Measurements from ENCODE around the gene SUV39H1.

DNA sequence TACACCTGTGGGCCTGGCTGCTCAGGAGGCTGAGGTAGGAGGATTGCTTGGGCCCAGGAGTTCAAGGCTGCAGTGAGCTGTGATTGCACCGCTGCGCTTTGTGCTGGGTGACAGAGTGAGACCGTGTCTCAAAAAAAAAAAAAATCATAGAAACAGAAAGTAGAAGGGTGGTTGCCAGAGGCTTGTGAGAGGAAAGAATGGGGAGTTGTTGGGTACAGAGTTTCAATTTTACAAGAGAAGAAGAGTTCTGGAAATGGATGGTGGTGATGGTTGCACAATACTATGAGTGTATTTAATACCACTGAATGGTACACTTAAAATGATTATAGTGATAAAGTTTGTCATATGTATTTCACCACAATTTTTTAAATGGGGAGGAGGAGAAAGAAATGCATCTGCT is 54.8 kb downstream of the SUV39H1 start:
- TF ChIP-seq CTCF (IDR thresholded peaks at IDR 0.05; ENCODE audit: insufficient read depth, low read depth, low read length) (no peak), EZH2 (IDR thresholded peaks at IDR 0.05; ENCODE audit: insufficient read depth, low read length) (no peak)
